Activated CD4-positive, alpha-beta T cell treated with anti-CD3 and anti-CD28 coated beads for 36 hours (primary cell): ENCODE data around the gene DCTN2. TPM values are rescaled to one million over a fixed set of nuclear protein-coding genes. Genes with fewer than 3 reads are reported as not detected.
"Not testable (repeated sequence)": the region's sequence is repeated elsewhere in the genome, so short reads cannot be mapped to it uniquely, and the experiment has no call there.

Experiments
- ATAC-seq: fragments of 200-7000 bp; cut with Tn5 transposase; one replicate; pipeline ENCODE4 v1.10.0; 2021; ENCODE audit warnings: mild to moderate bottlenecking, moderate library complexity
- CTCF ChIA-PET: fragments of 350-600 bp; sonication (Branson Sonifier 250); formaldehyde crosslinking; loops from one replicate; lab custom pipeline; 2021; ENCODE audit warnings: antibody characterized with exemption; lab: Charles Lee
- POLR2A ChIA-PET: fragments of 350-600 bp; sonication (Branson Sonifier 250); formaldehyde crosslinking; loops from one replicate; lab custom pipeline; 2021; ENCODE audit warnings: antibody characterized with exemption, inconsistent platforms; lab: Charles Lee
- DNase-seq: peaks from one replicate; pipeline ENCODE4 v3.0.0-alpha.2; 2020
- H3K27ac Mint-ChIP-seq: one replicate; pipeline ENCODE4 v1.8.0; 2021; ENCODE audit warnings: mixed read lengths
- H3K27me3 Mint-ChIP-seq: one replicate; pipeline ENCODE4 v1.8.0; 2021; ENCODE audit warnings: mixed read lengths
- H3K36me3 Mint-ChIP-seq: one replicate; pipeline ENCODE4 v1.8.0; 2021; ENCODE audit warnings: low read depth, mixed read lengths
- H3K4me1 Mint-ChIP-seq: one replicate; pipeline ENCODE4 v1.8.0; 2021; ENCODE audit warnings: mixed read lengths
- H3K4me3 Mint-ChIP-seq: one replicate; pipeline ENCODE4 v1.8.0; 2021; ENCODE audit warnings: mild to moderate bottlenecking, moderate library complexity, mixed read lengths
- H3K9me3 Mint-ChIP-seq: one replicate; pipeline ENCODE4 v1.8.0; 2021; ENCODE audit warnings: low read depth, mixed read lengths
- intact Hi-C, 2 experiments: fragments of 100-400 bp; cut with DNase I in 1 of 2; cut with micrococcal nuclease in 1 of 2; formaldehyde crosslinking; loops; one replicate each; pipeline versions ENCODE4 v1.14.2 to v1.15.1; 2022 to 2024; cut with DNase I, micrococcal nuclease
- total RNA-seq, 2 experiments: library from RNA; stranded (reverse); gene quantifications; one replicate each; pipeline ENCODE4 v1.2.3, GENCODE V29; 2021

DCTN2 gene
- total RNA-seq, 2 experiments from 2014 or later, result 69.7 to 81.2 TPM

DNA sequence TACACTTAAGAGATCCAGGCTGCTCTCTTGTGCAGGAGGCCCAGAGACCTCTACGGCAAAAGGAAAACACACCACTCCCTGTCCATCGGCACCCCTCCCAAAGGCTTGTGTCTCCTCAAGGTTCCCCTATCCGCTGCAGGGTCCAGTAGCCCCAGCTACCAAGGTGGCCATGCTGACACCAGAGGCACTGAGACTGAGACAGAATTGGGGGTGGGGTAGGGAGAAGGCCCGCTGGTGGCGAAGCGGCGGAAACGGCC, 27.3 kb downstream of the DCTN2 start:
- no peak for ATAC-seq

DNA sequence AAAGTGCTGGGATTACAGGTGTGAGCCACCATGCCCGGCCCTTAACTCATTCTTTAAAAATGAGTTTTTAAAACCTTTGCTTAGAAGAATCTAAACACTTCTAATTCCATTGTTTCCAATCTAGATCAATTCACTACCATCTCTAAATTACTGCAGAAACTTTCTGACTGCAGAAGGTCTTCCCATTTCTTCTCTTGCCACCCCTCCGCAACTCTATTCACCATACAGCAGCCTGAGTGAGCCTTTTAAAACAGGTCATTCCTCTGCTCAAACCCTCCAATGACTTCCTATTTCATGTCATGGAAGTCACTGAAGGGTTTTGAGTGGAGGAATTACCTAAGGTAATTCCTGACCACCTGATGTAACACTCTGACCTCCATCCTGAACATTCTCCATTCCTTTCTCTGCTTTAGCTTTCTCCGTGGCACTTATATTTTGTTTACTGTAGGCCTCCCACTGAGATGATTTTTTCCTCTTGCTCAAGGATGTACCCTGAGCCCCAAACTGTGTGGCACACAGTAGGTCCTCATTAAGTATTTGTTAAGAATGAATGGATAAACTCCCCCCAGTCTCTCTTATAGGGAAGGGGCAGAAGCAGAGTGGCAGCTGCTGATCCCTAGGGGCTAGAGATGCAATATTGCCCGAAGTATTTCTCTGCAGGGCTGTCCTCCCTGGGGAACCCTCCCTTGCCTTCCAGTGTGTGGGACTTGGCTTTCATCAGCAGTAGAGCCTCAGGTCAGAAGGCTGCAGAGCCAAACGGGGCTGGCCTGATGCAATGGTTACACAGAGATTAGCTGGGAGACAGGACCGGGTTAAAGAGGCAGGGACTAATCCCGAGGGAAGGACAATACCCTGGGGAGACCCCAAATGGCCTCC, 27.8 kb downstream of the DCTN2 start:
- Mint-ChIP-seq H3K9me3 (no peaks in the 10 kb centered on the region), H3K4me1 (peaks cover 44% of the 10 kb centered on the region), H3K4me3 (peak overlapping the region; percentile 96), H3K27me3 (no peaks in the 10 kb centered on the region), H3K36me3 (peaks cover 58% of the 10 kb centered on the region), H3K27ac (peak overlapping the region; percentile 98)
- no peak for ATAC-seq
- POLR2A ChIA-PET, result interaction anchor here (0.6 to 2.4 kb wide), 4 partner anchors 18 to 294 kb away, joined by 3 to 8 read pairs (median 4); partner anchors contain the start of gene DCTN2
- intact Hi-C loops, result no loop called here
- DNase-seq, result peak; percentile 40
- CTCF ChIA-PET, result no interaction called here

More for the DNA sequence above, 27.3 kb downstream of the DCTN2 start:
- POLR2A ChIA-PET, result interaction anchor here (0.6 to 2.4 kb wide), 6 partner anchors 17 to 225 kb away, joined by 3 to 8 read pairs (median 3); partner anchors contain the start of gene DCTN2
- Mint-ChIP-seq H3K36me3 (peaks cover 57% of the 10 kb centered on the region), H3K9me3 (no peaks in the 10 kb centered on the region), H3K27ac (peak overlapping the region; percentile 98), H3K4me3 (peak overlapping the region; percentile 96), H3K27me3 (no peaks in the 10 kb centered on the region), H3K4me1 (peaks cover 50% of the 10 kb centered on the region)
- peak; percentile 48 for DNase-seq
- CTCF ChIA-PET, result no interaction called here
- intact Hi-C loops, result loop anchor here (1.0 to 5.0 kb wide), 12 partner anchors 28 to 1591 kb away; partner anchors contain the start of genes MARS1 (in 2 of the 2), CDK4 (in 1 of the 2), DCTN2 (in 1 of the 2) and GLI1 (in 1 of the 2)

DNA sequence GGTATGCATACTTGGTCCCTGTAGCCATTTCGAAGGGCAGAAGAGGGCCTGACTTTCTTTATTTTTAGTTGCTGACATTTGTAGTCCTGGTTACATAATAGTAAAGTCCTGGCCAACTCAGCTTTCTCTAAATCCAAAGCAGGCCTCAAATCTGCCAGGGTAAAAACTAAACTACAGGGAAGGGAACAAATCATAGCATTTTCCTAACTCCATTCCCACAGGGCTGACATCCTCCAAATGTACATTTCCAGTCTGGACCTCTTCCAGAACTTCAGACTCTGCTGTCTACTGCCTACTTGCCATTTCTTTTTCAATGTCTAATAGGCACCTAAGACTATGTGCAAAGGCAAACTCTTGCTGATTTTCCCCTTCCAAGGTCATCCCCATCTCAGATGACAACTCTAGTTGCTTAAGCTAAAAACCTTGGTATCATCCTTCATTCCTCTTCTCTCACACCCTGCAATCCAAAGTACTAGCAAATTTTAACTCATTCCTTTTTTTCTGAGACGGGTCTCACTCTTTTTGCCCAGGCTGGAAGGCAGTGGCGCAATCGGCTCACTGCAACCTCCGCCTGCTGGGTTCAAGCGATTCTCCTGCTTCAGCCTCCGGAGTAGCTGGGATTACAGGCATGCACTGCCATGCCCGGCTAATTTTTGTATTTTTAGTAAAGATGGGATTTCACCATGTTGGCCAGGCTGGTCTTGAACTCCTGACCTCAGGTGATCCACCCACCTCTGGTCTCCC, 28.6 kb downstream of the DCTN2 start:
- H3K36me3 Mint-ChIP-seq, result peaks cover 56% of the 10 kb centered on the region
- intact Hi-C loops, result no loop called here
- DNase-seq (no peak), ATAC-seq (no peak)
- no peaks in the 10 kb centered on the region for H3K27me3 Mint-ChIP-seq
- ChIA-PET CTCF (no interaction called here), POLR2A (interaction anchor here (0.6 to 1.2 kb wide), 7 partner anchors 17 to 390 kb away, joined by 3 to 6 read pairs (median 3); partner anchors contain the start of genes ARHGAP9 and LRP1)
- H3K9me3 Mint-ChIP-seq, result no peaks in the 10 kb centered on the region
- peaks cover 36% of the 10 kb centered on the region for H3K4me1 Mint-ChIP-seq
- peak overlapping the region; percentile 98 for H3K27ac Mint-ChIP-seq
- H3K4me3 Mint-ChIP-seq, result peak overlapping the region; percentile 96

DNA sequence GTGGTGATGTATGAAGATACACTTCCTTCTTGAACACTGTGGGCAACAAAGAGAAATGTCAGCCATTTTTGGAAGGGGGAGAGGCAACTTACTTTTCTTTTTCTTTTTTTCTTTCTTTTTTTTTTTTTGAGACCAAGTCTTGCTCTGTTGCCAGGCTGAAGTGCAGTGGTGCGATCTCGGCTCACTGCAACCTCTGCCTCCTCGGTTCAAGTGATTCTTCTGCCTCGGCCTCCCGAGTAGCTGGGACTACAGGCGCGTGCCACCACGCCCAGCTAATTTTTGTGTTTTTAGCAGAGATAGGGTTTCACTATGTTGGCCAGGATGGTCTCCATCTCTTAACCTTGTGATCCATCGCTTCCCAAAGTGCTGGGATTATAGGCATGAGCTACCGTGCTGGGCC, 29.3 kb downstream of the DCTN2 start:
- H3K4me3 Mint-ChIP-seq, CTCF ChIA-PET, H3K27me3 Mint-ChIP-seq, H3K9me3 Mint-ChIP-seq, ATAC-seq, DNase-seq, intact Hi-C loops: not testable (repeated sequence)
- peaks cover 34% of the 10 kb centered on the region for H3K4me1 Mint-ChIP-seq
- peak overlapping the region; percentile 98 for H3K27ac Mint-ChIP-seq
- H3K36me3 Mint-ChIP-seq, result peaks cover 62% of the 10 kb centered on the region
- POLR2A ChIA-PET, result interaction anchor here (0.7 to 1.2 kb wide), 6 partner anchors 8 to 390 kb away, joined by 3 to 6 read pairs (median 4); partner anchors contain the start of genes ARHGAP9 and LRP1

DNA sequence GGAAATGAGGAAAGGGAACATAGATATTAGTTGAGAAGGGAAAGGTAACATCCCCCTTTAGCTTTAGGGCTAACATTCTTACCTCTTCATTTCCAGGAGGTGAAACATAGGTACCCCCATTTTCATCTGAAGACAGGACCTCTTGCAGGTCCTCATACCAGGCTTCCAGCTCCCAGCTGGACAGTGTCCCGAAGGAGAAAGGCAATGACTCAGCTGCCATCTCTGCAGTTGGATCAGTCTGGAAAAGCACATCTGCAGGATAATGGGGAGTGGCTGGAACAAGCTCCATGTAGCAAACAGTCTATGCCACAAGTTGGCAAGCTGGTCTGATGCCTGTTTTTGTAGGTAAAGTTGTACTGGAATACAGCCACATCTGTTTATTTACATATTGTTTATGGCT, 29.8 kb downstream of the DCTN2 start:
- ChIA-PET CTCF (no interaction called here), POLR2A (interaction anchor here (1.0 to 1.2 kb wide), 4 partner anchors 9 to 20 kb away, joined by 3 to 8 read pairs (median 4); no protein-coding TSS in a partner anchor)
- peaks cover 34% of the 10 kb centered on the region for H3K4me1 Mint-ChIP-seq
- H3K27me3 Mint-ChIP-seq, result no peaks in the 10 kb centered on the region
- intact Hi-C loops, result no loop called here
- peaks cover 67% of the 10 kb centered on the region for H3K36me3 Mint-ChIP-seq
- no peak overlapping the region for H3K4me3 Mint-ChIP-seq
- no peaks in the 10 kb centered on the region for H3K9me3 Mint-ChIP-seq
- no peak for DNase-seq
- no peak for ATAC-seq
- peak overlapping the region; percentile 44 for H3K27ac Mint-ChIP-seq

- no peaks in the 10 kb centered on the region for H3K9me3 Mint-ChIP-seq
- H3K4me1 Mint-ChIP-seq, result peaks cover 29% of the 10 kb centered on the region
- no peaks in the 10 kb centered on the region for H3K27me3 Mint-ChIP-seq
- POLR2A ChIA-PET, result interaction anchor here (1.0 to 1.2 kb wide), 4 partner anchors 9 to 20 kb away, joined by 3 to 8 read pairs (median 4); no protein-coding TSS in a partner anchor
- CTCF ChIA-PET, result no interaction called here
- DNase-seq, result no peak
- intact Hi-C loops, result no loop called here
- no peak for ATAC-seq
- peaks cover 72% of the 10 kb centered on the region for H3K36me3 Mint-ChIP-seq
- no peak overlapping the region for H3K4me3 Mint-ChIP-seq
- peak overlapping the region; percentile 44 for H3K27ac Mint-ChIP-seq
Observed at GRCh38 chr12:57516617-57517153, 30.3 kb downstream of the DCTN2 start.

GRCh38 chr12:57515934-57516541, 31.0 kb downstream of the DCTN2 start:
- DNase-seq, result no peak
- Mint-ChIP-seq H3K4me1 (peaks cover 22% of the 10 kb centered on the region), H3K27me3 (no peaks in the 10 kb centered on the region), H3K36me3 (peaks cover 77% of the 10 kb centered on the region), H3K4me3 (no peak overlapping the region), H3K27ac (peak overlapping the region; percentile 43), H3K9me3 (no peaks in the 10 kb centered on the region)
- intact Hi-C loops, result no loop called here
- no peak for ATAC-seq
- CTCF ChIA-PET, result no interaction called here
- POLR2A ChIA-PET, result interaction anchor here (1.2 kb wide), 1 partner anchor 13 kb away, joined by 8 read pairs; no protein-coding TSS in a partner anchor

GRCh38 chr12:57515408-57515933, 31.5 kb downstream of the DCTN2 start:
- peak overlapping the region; percentile 43 for H3K27ac Mint-ChIP-seq
- POLR2A ChIA-PET, result interaction anchor here (0.6 kb wide), 1 partner anchor 186 kb away, joined by 5 read pairs; no protein-coding TSS in a partner anchor

GRCh38 chr12:57514720-57515407, 32.1 kb downstream of the DCTN2 start:
- no peaks in the 10 kb centered on the region for H3K9me3 Mint-ChIP-seq
- CTCF ChIA-PET, result interaction anchor here (0.6 to 1.7 kb wide), 4 partner anchors 38 to 214 kb away, joined by 3 read pairs; no protein-coding TSS in a partner anchor
- ATAC-seq (no peak), DNase-seq (no peak)
- peaks cover 19% of the 10 kb centered on the region for H3K4me1 Mint-ChIP-seq
- H3K36me3 Mint-ChIP-seq, result peaks cover 76% of the 10 kb centered on the region
- no peak overlapping the region for H3K4me3 Mint-ChIP-seq
- POLR2A ChIA-PET, result interaction anchor here (0.6 to 1.2 kb wide), 4 partner anchors 11 to 187 kb away, joined by 3 to 7 read pairs (median 4); partner anchors contain the start of gene MARS1
- H3K27ac Mint-ChIP-seq, result peak overlapping the region; percentile 43
- intact Hi-C loops, result no loop called here
- no peaks in the 10 kb centered on the region for H3K27me3 Mint-ChIP-seq

More at GRCh38 chr12:57515408-57515933, 31.5 kb downstream of the DCTN2 start:
- Mint-ChIP-seq H3K4me1 (peaks cover 19% of the 10 kb centered on the region), H3K4me3 (no peak overlapping the region), H3K36me3 (peaks cover 79% of the 10 kb centered on the region), H3K9me3 (no peaks in the 10 kb centered on the region), H3K27me3 (no peaks in the 10 kb centered on the region)
- intact Hi-C loops, result no loop called here
- DNase-seq (no peak), ATAC-seq (no peak)
- CTCF ChIA-PET, result interaction anchor here (1.7 kb wide), 1 partner anchor 39 kb away, joined by 3 read pairs; no protein-coding TSS in a partner anchor

DNA sequence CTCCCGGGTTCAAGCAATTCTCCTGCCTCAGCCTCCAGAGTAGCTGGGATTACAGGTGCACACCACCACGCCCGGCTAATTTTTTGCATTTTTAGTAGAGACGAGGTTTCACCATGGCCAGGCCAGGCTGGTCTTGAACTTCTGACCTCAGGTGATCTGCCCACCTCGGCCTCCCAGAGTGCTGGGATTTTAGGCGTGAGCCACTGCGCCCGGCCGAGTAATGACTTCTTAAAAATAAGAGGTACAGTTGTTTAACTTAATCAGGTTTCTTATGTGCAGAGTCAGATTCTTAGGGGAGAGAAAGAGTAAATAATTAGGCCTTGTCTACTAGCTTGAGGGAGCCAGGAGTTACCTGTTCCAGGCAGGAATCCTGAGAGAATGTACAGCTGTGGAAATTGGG, 32.7 kb downstream of the DCTN2 start:
- ATAC-seq, result not testable (repeated sequence)
- H3K27ac Mint-ChIP-seq, result peak overlapping the region; percentile 33
- POLR2A ChIA-PET, result interaction anchor here (0.6 to 1.2 kb wide), 3 partner anchors 12 to 26 kb away, joined by 3 to 7 read pairs (median 4); partner anchors contain the start of gene MARS1

More for the DNA sequence above, 32.7 kb downstream of the DCTN2 start:
- H3K9me3 Mint-ChIP-seq, H3K4me3 Mint-ChIP-seq, DNase-seq, intact Hi-C loops, H3K27me3 Mint-ChIP-seq: not testable (repeated sequence)
- Mint-ChIP-seq H3K36me3 (peaks cover 73% of the 10 kb centered on the region), H3K4me1 (peaks cover 17% of the 10 kb centered on the region)
- CTCF ChIA-PET, result interaction anchor here (0.6 to 1.7 kb wide), 5 partner anchors 38 to 999 kb away, joined by 3 read pairs; no protein-coding TSS in a partner anchor
